ENCODE measurements around the gene PCDH9. TPM values are rescaled to one million over a fixed set of nuclear protein-coding genes. Genes with fewer than 3 reads are reported as not detected.
"Not testable (repeated sequence)": the region's sequence is repeated elsewhere in the genome, so short reads cannot be mapped to it uniquely, and the experiment has no call there.

Gene PCDH9
- total RNA-seq, 3 donors from 2014 or later: 0.13 to 0.38 (median 0.13) TPM

DNA sequence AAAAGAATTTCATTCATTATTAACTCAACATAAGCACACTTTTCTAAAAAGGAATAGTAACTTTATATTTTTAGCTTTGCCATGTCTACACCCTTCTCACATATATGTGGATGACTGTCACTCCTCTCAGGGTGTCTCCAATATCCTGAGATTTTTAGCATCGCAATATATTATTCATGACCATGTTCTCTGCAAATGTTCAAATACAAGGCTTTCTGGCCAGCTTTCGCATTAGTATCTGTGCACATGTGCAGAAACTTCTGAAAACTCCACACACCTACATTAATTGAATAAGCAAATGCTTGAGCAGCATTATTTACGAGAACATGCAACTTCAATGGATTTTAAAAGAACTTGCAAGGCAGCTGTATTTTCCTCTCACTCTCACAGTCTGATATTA lies 334.8 kb downstream of the PCDH9 start:
- no peaks in the 10 kb centered on the region for H3K36me3 Mint-ChIP-seq (ENCODE audit: insufficient read depth)
- ATAC-seq: no peak

DNA sequence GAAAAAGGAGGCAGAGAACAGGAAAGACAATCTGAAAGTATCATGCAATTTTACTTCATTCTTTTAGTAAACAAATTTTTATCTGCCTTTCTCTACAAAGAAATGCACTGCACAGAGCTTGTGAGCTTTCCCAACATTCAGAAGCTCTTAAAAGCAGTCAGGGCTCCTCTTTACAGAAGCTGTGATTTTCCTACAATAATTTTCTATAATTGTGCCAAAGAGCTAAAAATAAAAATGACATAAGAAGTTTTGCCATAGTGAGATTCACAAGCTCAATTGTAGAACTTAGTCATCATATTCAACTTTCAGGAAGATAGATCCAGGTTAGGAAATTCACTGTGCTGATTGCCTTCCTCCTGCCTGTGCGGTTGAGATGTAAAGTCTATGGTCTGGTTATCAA lies 341.4 kb downstream of the PCDH9 start:
- DNase-seq (no peak), ATAC-seq (no peak)
- no peak overlapping the region for H3K4me3 Mint-ChIP-seq
- H3K27me3 Mint-ChIP-seq (ENCODE audit: low read depth): no peaks in the 10 kb centered on the region
- H3K4me1 Mint-ChIP-seq (ENCODE audit: low read depth): no peaks in the 10 kb centered on the region
- no peaks in the 10 kb centered on the region for H3K36me3 Mint-ChIP-seq (ENCODE audit: insufficient read depth)
- peaks cover 15% of the 10 kb centered on the region for H3K9me3 Mint-ChIP-seq

More for the DNA sequence above, 334.8 kb downstream of the PCDH9 start:
- Mint-ChIP-seq H3K4me1 (ENCODE audit: low read depth) (no peaks in the 10 kb centered on the region), H3K4me3 (no peak overlapping the region), H3K9me3 (peaks cover 13% of the 10 kb centered on the region), H3K27me3 (ENCODE audit: low read depth) (no peaks in the 10 kb centered on the region)
- DNase-seq: no peak

DNA sequence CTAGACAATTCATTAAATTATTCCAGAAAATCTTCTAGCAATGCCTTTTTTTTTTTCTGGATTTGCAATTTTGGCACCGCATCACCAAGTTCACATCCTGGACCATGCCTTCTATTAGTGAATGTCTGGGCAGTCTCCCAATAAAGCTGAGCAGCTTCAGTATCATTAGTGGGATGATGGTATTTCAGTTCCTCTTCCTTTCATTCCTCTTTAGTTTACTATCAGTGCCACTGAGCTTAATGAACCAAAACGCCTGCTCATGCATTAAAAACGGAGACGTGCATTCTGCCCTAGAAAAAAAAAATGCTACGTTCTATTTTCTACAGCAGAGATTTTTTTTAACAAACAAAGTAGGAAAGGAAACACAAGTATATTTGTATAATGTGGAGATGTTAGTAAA lies 343.0 kb downstream of the PCDH9 start:
- no peaks in the 10 kb centered on the region for H3K4me1 Mint-ChIP-seq (ENCODE audit: low read depth)
- no peak for DNase-seq
- ATAC-seq: no peak
- peaks cover 17% of the 10 kb centered on the region for H3K9me3 Mint-ChIP-seq
- no peaks in the 10 kb centered on the region for H3K36me3 Mint-ChIP-seq (ENCODE audit: insufficient read depth)
- H3K4me3 Mint-ChIP-seq: no peak overlapping the region
- no peaks in the 10 kb centered on the region for H3K27me3 Mint-ChIP-seq (ENCODE audit: low read depth)

DNA sequence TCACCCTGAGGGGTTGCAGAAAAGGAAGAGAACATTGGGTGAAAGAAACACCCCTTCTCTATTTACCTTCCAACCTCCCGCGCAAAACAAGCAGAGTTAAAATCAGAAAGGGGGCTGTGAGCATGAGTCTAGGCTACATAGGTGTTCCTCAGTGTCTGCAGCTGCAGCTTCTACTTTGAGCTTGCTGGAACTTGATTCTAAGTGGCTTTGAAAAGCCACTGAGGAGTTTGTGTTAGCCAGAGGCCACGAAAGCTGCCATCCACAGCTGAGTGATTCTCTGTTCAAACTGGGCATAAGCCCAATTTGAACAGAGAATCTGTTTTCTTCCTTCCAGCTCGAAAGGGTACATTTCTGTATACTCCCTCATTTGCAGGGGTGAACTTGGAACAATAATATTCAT lies 343.9 kb downstream of the PCDH9 start:
- H3K9me3 Mint-ChIP-seq: peaks cover 17% of the 10 kb centered on the region
- DNase-seq: no peak
- no peaks in the 10 kb centered on the region for H3K4me1 Mint-ChIP-seq (ENCODE audit: low read depth)
- H3K27me3 Mint-ChIP-seq (ENCODE audit: low read depth): no peaks in the 10 kb centered on the region
- no peak for ATAC-seq
- no peaks in the 10 kb centered on the region for H3K36me3 Mint-ChIP-seq (ENCODE audit: insufficient read depth)
- no peak overlapping the region for H3K4me3 Mint-ChIP-seq

DNA sequence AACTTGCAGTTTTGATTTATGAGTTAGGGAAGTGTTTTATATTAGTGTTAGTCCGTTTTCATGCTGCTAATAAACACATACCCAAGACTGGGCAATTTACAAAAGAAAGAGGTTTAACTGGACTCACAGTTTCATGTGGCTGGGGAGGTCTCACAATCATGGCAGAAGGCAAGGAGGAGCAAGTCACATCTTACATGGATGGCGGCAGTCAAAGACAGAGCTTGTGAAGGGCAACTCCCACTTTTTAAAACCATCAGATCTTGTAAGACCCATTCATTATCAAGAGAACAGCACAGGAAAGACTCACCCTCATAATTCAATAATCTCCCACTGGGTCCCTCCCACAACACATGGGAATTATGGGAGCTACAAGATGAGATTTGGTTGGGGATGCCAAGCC lies 349.0 kb downstream of the PCDH9 start:
- H3K4me3 Mint-ChIP-seq; H3K27me3 Mint-ChIP-seq (ENCODE audit: low read depth); DNase-seq; ATAC-seq; H3K36me3 Mint-ChIP-seq (ENCODE audit: insufficient read depth); H3K4me1 Mint-ChIP-seq (ENCODE audit: low read depth): not testable (repeated sequence)
- peaks cover 11% of the 10 kb centered on the region for H3K9me3 Mint-ChIP-seq

DNA sequence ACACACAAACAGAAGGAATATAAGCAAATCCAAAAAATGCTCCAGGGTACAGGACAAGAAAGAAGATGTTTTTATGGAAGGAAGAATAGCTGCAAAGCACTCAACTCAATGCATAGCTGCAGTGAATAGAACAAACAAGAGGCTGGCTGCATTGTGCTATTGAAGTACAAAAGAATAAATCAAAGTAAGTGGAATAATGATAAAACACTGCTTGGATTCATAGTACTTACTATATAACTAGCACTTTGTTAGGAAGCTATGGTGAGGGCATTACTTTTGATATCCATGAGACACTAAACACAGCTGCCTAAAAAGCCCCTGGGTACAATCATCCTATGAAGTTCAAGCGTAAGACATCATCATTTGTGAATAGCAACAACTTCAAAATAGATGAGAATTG lies 350.1 kb downstream of the PCDH9 start:
- peaks cover 2% of the 10 kb centered on the region for H3K4me1 Mint-ChIP-seq (ENCODE audit: low read depth)
- peaks cover 11% of the 10 kb centered on the region for H3K9me3 Mint-ChIP-seq
- no peak overlapping the region for H3K4me3 Mint-ChIP-seq
- ATAC-seq (no peak), DNase-seq (no peak)
- H3K36me3 Mint-ChIP-seq (ENCODE audit: insufficient read depth): peaks cover 2% of the 10 kb centered on the region
- no peaks in the 10 kb centered on the region for H3K27me3 Mint-ChIP-seq (ENCODE audit: low read depth)

DNA sequence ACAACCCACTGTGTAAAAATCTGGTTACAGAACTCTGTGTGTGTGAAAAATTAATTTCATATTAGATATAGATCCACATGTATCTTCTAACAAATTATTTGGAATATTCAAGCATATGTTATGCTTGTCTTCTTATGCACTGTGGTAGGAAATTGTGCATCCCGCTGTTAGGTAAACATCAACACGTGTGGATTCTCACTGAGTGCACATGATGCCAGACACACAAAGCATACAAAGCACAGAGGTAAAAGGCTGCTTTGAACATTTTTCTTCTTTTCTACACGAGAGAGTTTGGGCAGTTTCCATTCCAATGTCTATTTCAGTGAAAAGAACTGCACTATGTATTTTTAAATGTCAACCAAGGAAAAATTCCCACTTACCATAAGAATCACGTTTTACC lies 354.9 kb downstream of the PCDH9 start:
- Mint-ChIP-seq H3K4me3 (no peak overlapping the region), H3K36me3 (ENCODE audit: insufficient read depth) (peaks cover 2% of the 10 kb centered on the region), H3K4me1 (ENCODE audit: low read depth) (peaks cover 2% of the 10 kb centered on the region), H3K9me3 (peaks cover 7% of the 10 kb centered on the region), H3K27me3 (ENCODE audit: low read depth) (no peaks in the 10 kb centered on the region)
- ATAC-seq (no peak), DNase-seq (no peak)

DNA sequence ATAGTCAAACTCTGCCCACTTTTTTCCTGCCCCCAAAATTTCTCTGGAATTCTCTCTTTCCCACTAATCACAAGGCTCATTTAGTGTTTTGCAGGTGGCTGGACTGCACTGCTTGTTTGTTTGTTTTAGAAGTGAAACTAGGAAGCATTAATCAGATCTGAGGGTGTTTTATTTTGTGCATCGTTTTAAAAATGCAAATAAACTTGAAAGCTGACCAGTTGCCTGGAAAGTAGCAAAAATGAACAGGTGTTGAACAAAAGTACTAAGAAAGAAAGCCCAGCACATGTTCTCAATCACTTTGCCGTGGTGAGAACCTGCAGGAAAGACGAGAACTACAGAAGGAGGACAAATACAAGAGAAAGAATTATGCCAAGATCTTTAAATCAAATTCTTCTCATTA lies 365.5 kb downstream of the PCDH9 start:
- H3K4me1 Mint-ChIP-seq (ENCODE audit: low read depth): no peaks in the 10 kb centered on the region
- peaks cover 6% of the 10 kb centered on the region for H3K9me3 Mint-ChIP-seq
- no peaks in the 10 kb centered on the region for H3K27me3 Mint-ChIP-seq (ENCODE audit: low read depth)
- DNase-seq (no peak), ATAC-seq (no peak)
- H3K4me3 Mint-ChIP-seq: no peak overlapping the region
- no peaks in the 10 kb centered on the region for H3K36me3 Mint-ChIP-seq (ENCODE audit: insufficient read depth)

DNA sequence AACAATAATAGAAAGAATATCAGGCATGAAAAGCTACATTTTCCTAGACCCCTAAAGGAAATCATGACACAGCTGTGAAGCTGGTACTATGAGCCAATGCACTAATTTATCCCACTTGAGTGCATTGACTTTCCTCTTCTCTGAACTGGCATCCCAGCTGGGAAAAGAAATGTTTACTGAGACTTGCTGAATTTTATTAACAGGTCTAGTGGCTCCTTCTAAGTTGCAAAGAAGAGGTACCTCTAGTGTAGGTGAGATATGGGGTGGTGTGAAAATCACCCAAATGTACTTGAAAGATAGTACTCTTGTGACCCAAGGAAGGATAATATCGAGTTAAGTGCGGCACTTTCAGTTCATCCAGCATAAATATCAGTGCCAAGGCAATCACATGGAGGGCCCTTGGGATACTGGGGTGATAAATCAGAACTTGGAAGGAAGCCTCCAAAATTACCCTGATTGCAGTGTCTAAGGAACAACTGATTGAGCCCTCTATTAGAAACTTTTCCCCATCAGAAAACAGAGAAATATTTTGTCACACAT lies 369.2 kb downstream of the PCDH9 start:
- Mint-ChIP-seq H3K4me1 (ENCODE audit: low read depth) (no peaks in the 10 kb centered on the region), H3K9me3 (peaks cover 6% of the 10 kb centered on the region), H3K4me3 (no peak overlapping the region), H3K36me3 (ENCODE audit: insufficient read depth) (no peaks in the 10 kb centered on the region), H3K27me3 (ENCODE audit: low read depth) (no peaks in the 10 kb centered on the region)
- DNase-seq: no peak
- no peak for ATAC-seq

DNA sequence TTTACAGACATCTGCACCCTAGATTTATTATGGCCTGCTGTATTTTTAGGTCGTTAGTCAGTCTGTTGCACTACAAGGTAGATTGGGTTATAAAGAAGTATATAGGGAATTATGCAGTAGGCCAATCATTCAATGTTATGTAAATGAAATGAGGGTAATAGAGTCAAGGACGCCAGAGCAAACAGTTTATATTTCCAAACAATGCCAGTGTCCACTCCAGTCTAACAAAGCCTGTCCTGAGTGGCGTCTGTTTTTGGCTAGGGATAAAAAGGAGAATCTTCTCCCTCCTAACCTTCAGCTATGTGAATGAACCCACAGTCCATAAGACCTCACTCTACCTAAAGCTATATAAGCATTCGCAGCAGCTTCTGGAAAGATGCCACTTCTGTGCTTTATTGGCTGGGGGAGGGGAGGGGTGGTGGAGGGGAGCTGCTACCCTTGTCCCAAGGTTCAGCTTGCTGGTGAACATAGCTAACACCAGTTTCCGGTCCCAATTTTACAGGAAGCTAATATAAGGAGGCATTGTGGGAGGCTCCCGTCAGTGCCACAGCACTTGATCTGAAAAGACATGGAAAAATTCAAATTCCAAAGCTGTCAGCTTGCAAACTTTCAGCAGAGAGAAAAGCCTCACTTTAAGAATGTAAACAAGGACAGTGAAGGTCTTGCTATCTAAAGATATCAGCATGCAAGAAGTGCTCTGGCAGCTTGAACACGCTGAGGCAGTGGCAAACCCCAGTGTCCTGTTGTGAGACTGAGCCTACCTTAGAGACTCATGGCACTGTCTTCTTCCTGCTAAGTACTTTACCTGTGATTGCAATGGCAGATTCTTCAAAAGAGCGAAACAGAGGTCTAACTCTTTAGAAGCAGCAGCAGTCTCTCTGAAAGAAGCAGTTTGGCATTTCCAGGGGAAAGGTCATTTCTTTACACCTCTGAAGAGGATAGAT lies 369.9 kb downstream of the PCDH9 start:
- DNase-seq (no peak), ATAC-seq (no peak)
- Mint-ChIP-seq H3K9me3 (peaks cover 3% of the 10 kb centered on the region), H3K27me3 (ENCODE audit: low read depth) (no peaks in the 10 kb centered on the region), H3K4me1 (ENCODE audit: low read depth) (no peaks in the 10 kb centered on the region), H3K4me3 (no peak overlapping the region), H3K36me3 (ENCODE audit: insufficient read depth) (no peaks in the 10 kb centered on the region)

DNA sequence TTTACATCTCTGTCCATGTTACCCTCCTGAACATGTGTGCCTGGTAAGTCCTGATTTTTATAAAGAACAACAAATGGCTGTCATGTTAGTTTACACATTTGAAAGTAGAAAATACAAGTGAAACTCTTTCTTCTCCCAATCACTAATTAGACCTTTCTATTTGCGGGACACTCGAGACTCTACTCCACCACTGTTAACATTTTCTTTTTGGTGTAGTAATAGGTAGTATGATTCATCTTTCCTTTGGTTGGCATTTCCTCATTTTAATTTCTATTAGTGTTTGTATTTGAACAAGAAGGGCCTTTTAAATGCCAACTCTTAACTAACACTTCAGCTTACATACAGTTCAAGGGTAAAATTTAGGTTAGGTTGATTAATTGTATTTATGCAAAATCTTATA lies 371.1 kb downstream of the PCDH9 start:
- Mint-ChIP-seq H3K4me1 (ENCODE audit: low read depth) (no peaks in the 10 kb centered on the region), H3K4me3 (no peak overlapping the region), H3K27me3 (ENCODE audit: low read depth) (no peaks in the 10 kb centered on the region), H3K36me3 (ENCODE audit: insufficient read depth) (no peaks in the 10 kb centered on the region), H3K9me3 (peaks cover 3% of the 10 kb centered on the region)
- DNase-seq (no peak), ATAC-seq (no peak)

DNA sequence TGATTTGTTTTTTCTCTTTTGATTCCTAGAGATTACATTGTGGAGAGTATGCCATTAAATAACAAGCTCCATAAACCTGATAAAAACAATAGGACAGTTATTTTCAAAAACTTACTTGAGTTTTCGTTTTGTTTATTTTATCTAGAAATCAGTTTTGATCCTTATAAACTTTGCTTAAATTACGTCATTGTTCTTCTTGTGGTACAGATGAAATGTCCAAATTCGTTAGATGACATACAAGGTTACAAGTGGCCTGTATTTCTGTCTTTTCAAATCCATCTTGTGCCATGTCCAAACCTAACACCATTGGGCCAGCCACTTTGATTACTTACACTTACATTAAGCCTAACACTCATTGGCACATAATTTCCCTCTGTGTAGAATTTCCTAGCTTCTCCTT lies 372.0 kb downstream of the PCDH9 start:
- Mint-ChIP-seq H3K4me1 (ENCODE audit: low read depth) (no peaks in the 10 kb centered on the region), H3K9me3 (peaks cover 7% of the 10 kb centered on the region), H3K27me3 (ENCODE audit: low read depth) (no peaks in the 10 kb centered on the region), H3K36me3 (ENCODE audit: insufficient read depth) (no peaks in the 10 kb centered on the region), H3K4me3 (no peak overlapping the region)
- DNase-seq (no peak), ATAC-seq (no peak)

DNA sequence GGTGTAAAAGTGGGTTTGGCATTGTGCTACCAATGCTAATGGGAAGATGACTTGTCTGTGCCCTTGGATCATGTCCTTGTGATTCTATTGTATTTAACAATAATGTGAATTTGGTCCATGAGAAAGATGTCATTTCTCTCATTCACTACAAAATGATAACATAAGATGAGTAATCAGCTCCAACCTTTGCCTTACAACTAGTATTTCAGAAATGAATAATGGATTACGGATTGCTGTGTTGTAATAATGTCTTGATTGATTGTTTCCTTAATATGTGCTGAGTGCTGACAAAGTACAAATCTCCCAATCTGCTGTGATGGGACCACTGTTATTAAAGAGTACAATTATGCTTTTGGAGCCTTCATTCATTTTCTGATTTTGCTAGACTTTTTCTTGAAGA lies 375.0 kb downstream of the PCDH9 start:
- Mint-ChIP-seq H3K4me3 (no peak overlapping the region), H3K27me3 (ENCODE audit: low read depth) (no peaks in the 10 kb centered on the region), H3K9me3 (peaks cover 16% of the 10 kb centered on the region), H3K36me3 (ENCODE audit: insufficient read depth) (no peaks in the 10 kb centered on the region), H3K4me1 (ENCODE audit: low read depth) (no peaks in the 10 kb centered on the region)
- no peak for ATAC-seq
- DNase-seq: no peak

DNA sequence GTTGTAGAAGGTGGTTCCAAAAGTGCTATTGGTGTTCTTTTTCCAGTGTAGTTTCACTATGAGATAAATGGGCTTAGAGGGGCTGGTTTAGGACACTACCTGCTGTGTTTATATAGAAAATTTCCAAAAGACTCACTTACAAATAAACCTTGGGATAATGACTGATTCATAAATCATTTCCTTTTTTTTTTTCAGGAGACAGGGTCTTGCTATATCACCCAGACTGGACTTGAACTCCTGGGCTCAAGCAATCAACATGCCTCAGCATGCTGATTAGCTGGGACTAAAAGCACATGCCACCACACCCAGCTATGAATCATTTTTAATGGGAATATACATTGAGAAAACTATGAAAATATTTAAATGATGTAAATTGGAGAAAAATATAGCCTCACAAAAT lies 376.6 kb downstream of the PCDH9 start:
- ATAC-seq (no peak), DNase-seq (no peak)
- H3K36me3 Mint-ChIP-seq (ENCODE audit: insufficient read depth): no peaks in the 10 kb centered on the region
- no peaks in the 10 kb centered on the region for H3K27me3 Mint-ChIP-seq (ENCODE audit: low read depth)
- peaks cover 18% of the 10 kb centered on the region for H3K9me3 Mint-ChIP-seq
- H3K4me1 Mint-ChIP-seq (ENCODE audit: low read depth): no peaks in the 10 kb centered on the region
- no peak overlapping the region for H3K4me3 Mint-ChIP-seq

DNA sequence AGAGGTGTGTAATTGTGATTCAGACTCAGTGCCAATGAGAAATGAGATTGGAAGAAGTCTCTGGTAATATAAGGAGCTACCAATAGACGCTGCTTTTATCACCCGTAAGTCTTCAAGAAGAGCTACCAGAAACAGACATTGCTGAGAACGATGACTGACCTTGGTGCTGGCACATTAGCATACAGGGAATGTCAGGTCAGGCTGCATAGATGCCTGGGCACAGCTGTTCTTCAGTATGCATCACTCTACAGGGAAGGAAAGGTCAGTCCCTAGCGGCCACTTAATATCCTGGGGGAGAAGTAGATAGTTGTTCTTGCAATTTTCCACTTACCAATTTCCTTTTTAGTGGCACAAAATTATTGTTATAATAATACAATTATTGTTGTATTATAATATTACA lies 380.4 kb downstream of the PCDH9 start:
- Mint-ChIP-seq H3K4me3 (no peak overlapping the region), H3K4me1 (ENCODE audit: low read depth) (no peaks in the 10 kb centered on the region), H3K36me3 (ENCODE audit: insufficient read depth) (no peaks in the 10 kb centered on the region), H3K9me3 (peaks cover 18% of the 10 kb centered on the region), H3K27me3 (ENCODE audit: low read depth) (no peaks in the 10 kb centered on the region)
- DNase-seq: no peak
- ATAC-seq: no peak
